Measurements from ENCODE around the gene SBF2.

Gene SBF2

DNA sequence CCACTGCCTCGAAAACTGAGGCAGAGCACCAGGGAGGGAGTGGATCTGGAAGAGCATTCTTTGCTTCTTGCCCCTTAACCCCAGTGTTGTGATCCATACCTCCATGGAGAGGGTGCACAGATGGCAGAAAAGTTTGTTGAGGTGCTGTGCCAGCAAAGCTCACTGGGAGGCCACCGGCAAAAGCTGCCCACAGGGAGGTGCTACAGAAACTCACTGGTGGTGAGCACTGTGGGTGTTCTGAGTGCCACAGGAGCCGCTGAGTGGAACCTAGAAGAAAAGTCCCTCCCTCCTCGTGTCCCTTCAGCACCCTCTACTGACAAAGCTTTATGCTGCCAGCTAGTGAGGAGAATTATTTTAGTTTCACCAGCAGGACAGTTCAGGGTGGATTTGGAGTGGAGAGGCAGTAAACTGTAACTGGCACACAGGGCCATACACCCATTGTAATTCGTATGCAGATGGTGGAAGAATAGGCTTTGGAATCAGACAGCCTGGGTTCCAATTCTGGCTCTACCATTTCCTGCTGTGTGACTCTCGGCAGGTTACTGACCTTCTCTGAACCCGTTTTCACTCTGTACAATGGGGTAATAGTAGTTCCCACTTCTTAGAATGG, 545.6 kb downstream of the SBF2 start:
- TF ChIP-seq CTCF (IDR thresholded peaks at IDR 0.05; ENCODE audit: low read depth, low read length, poor library complexity, severe bottlenecking) (peak; percentile 92), EZH2phosphoT487 (IDR thresholded peaks at IDR 0.05; ENCODE audit: borderline replicate concordance, low read length) (no peak)
- peaks cover 44% of the 10 kb centered on the region for H3K79me2 ChIP-seq (ENCODE audit: control insufficient read depth, low read length)
- H3K9me3 ChIP-seq (ENCODE audit: control insufficient read depth, insufficient read depth, low read length), result no peaks in the 10 kb centered on the region
- H3K27ac ChIP-seq (ENCODE audit: low read depth, low read length), result peak overlapping the region; percentile 96
- H3K27me3 ChIP-seq (ENCODE audit: control insufficient read depth, low read length), result no peaks in the 10 kb centered on the region
- peaks cover 92% of the 10 kb centered on the region for H3K4me1 ChIP-seq (ENCODE audit: control insufficient read depth, low read length)
- H3K4me2 ChIP-seq (ENCODE audit: low read length), result peak overlapping the region; percentile 74
- no peak overlapping the region; the same call in 1 of the 2 replicates for H3K4me3 ChIP-seq (ENCODE audit: low read length)
- peaks cover 73% of the 10 kb centered on the region for H3F3A ChIP-seq (ENCODE audit: control insufficient read depth, insufficient read depth)
- peaks cover 83% of the 10 kb centered on the region for H3K36me3 ChIP-seq (ENCODE audit: control insufficient read depth, low read length)
- no peaks in the 10 kb centered on the region for H3K9me2 ChIP-seq (replicated peaks; ENCODE audit: control insufficient read depth, low read length)
- no peaks in the 10 kb centered on the region for H4K20me1 ChIP-seq (ENCODE audit: control insufficient read depth, insufficient read depth, low read depth, low read length)

DNA sequence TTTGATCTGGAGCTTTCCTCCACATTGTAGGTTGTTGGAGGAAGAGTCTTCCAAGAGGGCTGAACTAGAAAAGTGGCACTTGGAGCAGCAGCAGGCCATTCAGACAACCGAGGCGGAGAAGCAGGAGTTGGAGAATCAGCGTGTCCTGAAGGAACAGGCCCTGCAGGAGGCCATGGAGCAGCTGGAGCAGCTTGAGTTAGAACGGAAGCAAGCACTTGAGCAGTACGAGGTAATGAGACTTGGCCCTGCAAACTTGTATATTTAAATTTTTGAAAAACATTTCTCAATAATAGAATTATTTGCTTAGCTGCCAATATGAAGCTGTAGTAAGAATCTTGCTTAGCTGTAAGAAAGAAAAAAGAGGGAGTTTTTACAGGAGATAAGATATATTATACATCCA, 546.2 kb downstream of the SBF2 start:
- Histone ChIP-seq H3K27ac (ENCODE audit: low read depth, low read length) (peak overlapping the region; percentile 96), H3F3A (ENCODE audit: control insufficient read depth, insufficient read depth) (peaks cover 69% of the 10 kb centered on the region)

DNA sequence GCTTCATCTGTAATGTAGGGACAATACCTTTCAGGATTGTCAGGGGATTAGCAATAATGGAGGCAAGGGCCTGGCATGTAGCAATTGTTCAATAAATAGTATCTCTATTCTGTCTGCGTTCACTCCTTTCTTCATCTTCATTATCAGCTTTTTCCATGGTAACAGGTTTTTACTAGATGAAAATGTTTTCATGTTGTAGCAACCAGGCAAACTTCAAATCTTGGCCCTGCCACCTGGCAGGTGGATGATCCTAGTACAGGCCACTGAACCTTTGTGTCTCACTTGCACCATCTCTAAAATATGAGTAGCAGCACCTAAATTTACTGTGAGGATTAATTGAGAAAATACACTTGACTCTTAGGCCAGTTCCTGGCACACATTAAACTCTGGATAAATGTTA, 546.8 kb downstream of the SBF2 start:
- Histone ChIP-seq H3F3A (ENCODE audit: control insufficient read depth, insufficient read depth) (peaks cover 66% of the 10 kb centered on the region), H3K36me3 (ENCODE audit: control insufficient read depth, low read length) (peaks cover 80% of the 10 kb centered on the region), H3K9me3 (ENCODE audit: control insufficient read depth, insufficient read depth, low read length) (no peaks in the 10 kb centered on the region), H3K4me2 (ENCODE audit: low read length) (peak overlapping the region; percentile 74), H3K27me3 (ENCODE audit: control insufficient read depth, low read length) (no peaks in the 10 kb centered on the region), H3K4me1 (ENCODE audit: control insufficient read depth, low read length) (peaks cover 84% of the 10 kb centered on the region), H3K27ac (ENCODE audit: low read depth, low read length) (peak overlapping the region; percentile 96), H3K4me3 (ENCODE audit: low read length) (peak overlapping the region; percentile 62), H3K79me2 (ENCODE audit: control insufficient read depth, low read length) (peaks cover 47% of the 10 kb centered on the region), H3K9me2 (replicated peaks; ENCODE audit: control insufficient read depth, low read length) (no peaks in the 10 kb centered on the region), H4K20me1 (ENCODE audit: control insufficient read depth, insufficient read depth, low read depth, low read length) (no peaks in the 10 kb centered on the region)
- no peak for TF ChIP-seq EZH2phosphoT487 (IDR thresholded peaks at IDR 0.05; ENCODE audit: borderline replicate concordance, low read length)
- TF ChIP-seq CTCF (IDR thresholded peaks at IDR 0.05; ENCODE audit: low read depth, low read length, poor library complexity, severe bottlenecking), result no peak

More for the DNA sequence above, 546.2 kb downstream of the SBF2 start:
- H3K4me1 ChIP-seq (ENCODE audit: control insufficient read depth, low read length), result peaks cover 86% of the 10 kb centered on the region
- H3K79me2 ChIP-seq (ENCODE audit: control insufficient read depth, low read length), result peaks cover 44% of the 10 kb centered on the region
- H3K27me3 ChIP-seq (ENCODE audit: control insufficient read depth, low read length), result no peaks in the 10 kb centered on the region
- peak overlapping the region; percentile 62 for H3K4me3 ChIP-seq (ENCODE audit: low read length)
- H3K36me3 ChIP-seq (ENCODE audit: control insufficient read depth, low read length), result peaks cover 80% of the 10 kb centered on the region
- no peaks in the 10 kb centered on the region for H3K9me2 ChIP-seq (replicated peaks; ENCODE audit: control insufficient read depth, low read length)
- H3K4me2 ChIP-seq (ENCODE audit: low read length), result peak overlapping the region; percentile 74
- TF ChIP-seq CTCF (IDR thresholded peaks at IDR 0.05; ENCODE audit: low read depth, low read length, poor library complexity, severe bottlenecking), result no peak
- TF ChIP-seq EZH2phosphoT487 (IDR thresholded peaks at IDR 0.05; ENCODE audit: borderline replicate concordance, low read length), result no peak
- no peaks in the 10 kb centered on the region for H4K20me1 ChIP-seq (ENCODE audit: control insufficient read depth, insufficient read depth, low read depth, low read length)
- no peaks in the 10 kb centered on the region for H3K9me3 ChIP-seq (ENCODE audit: control insufficient read depth, insufficient read depth, low read length)
